Rectal smooth muscle tissue (tissue), 1 donor: ENCODE measurements around the gene SLC25A44.

Experiments
- H3K27ac ChIP-seq: one replicate; pipeline ENCODE4 v1.7.0; 2013; ENCODE audit warnings: low read depth, low read length, inconsistent platforms
- H3K27me3 ChIP-seq: one replicate; pipeline ENCODE4 v1.7.0; 2013; ENCODE audit warnings: low read length; ENCODE audit not compliant: control insufficient read depth, insufficient read depth
- H3K36me3 ChIP-seq: one replicate; pipeline ENCODE4 v1.7.0; 2013; ENCODE audit warnings: low read length; ENCODE audit not compliant: control insufficient read depth, insufficient read depth
- H3K4me1 ChIP-seq: one replicate; pipeline ENCODE4 v1.7.0; 2013; ENCODE audit warnings: low read length; ENCODE audit not compliant: control insufficient read depth, insufficient read depth
- H3K4me3 ChIP-seq: one replicate; pipeline ENCODE4 v1.7.0; 2013; ENCODE audit warnings: low read length
- H3K9ac ChIP-seq: one replicate; pipeline ENCODE4 v1.7.0; 2013; ENCODE audit warnings: low read length

SLC25A44 gene

GRCh38 chr1:156238248-156238647, 44.3 kb downstream of the SLC25A44 start:
- Histone ChIP-seq H3K9ac (no peak overlapping the region), H3K27ac (no peak overlapping the region), H3K36me3 (peaks cover 20% of the 10 kb centered on the region), H3K27me3 (no peaks in the 10 kb centered on the region), H3K4me3 (no peak overlapping the region), H3K4me1 (no peaks in the 10 kb centered on the region)

DNA sequence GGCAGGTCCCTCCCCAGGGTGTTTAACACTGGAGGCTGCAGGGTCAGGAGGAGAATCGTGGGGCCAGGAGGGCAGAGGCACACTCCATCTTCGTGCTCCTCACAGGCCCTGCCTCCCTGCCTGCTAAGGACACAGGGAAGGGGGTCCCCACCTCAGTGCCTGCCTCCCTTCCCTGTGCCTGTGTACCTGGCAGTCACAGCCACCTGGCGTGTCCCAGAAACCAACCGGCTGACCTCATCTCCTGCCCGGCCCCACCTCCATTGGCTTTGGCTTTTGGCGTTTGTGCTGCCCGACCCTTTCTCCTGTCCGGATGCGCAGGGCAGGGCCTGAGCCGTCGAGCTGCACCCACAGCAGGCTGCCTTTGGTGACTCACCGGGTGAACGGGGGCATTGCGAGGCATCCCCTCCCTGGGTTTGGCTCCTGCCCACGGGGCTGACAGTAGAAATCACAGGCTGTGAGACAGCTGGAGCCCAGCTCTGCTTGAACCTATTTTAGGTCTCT, 47.5 kb downstream of the SLC25A44 start:
- Histone ChIP-seq H3K9ac (no peak overlapping the region), H3K4me3 (no peak overlapping the region), H3K27ac (no peak overlapping the region), H3K4me1 (no peaks in the 10 kb centered on the region), H3K27me3 (peaks cover 17% of the 10 kb centered on the region), H3K36me3 (peaks cover 8% of the 10 kb centered on the region)

GRCh38 chr1:156241926-156242325, 48.0 kb downstream of the SLC25A44 start, which contains the start of gene BGLAP:
BGLAP (plus strand) TSS chr1:156242184; CDS start chr1:156242232, 48 bp downstream.
- no peak within 1 kb of the TSS for H3K9ac ChIP-seq

GRCh38 chr1:156242738-156243137, 48.8 kb downstream of the SLC25A44 start:
- Histone ChIP-seq H3K27ac (no peak overlapping the region), H3K27me3 (peaks cover 21% of the 10 kb centered on the region), H3K4me1 (peaks cover 3% of the 10 kb centered on the region), H3K9ac (no peak overlapping the region), H3K36me3 (peaks cover 5% of the 10 kb centered on the region), H3K4me3 (no peak overlapping the region)

More at GRCh38 chr1:156241926-156242325, 48.0 kb downstream of the SLC25A44 start, which contains the start of gene BGLAP:
- no peak within 1 kb of the TSS for H3K27ac ChIP-seq
- H3K4me3 ChIP-seq = no peak within 1 kb of the TSS
- peaks cover 5% of the 10 kb centered on the region for H3K36me3 ChIP-seq
- peaks cover 21% of the 10 kb centered on the region for H3K27me3 ChIP-seq
- H3K4me1 ChIP-seq = no peaks in the 10 kb centered on the region

GRCh38 chr1:156244126-156244525, 50.2 kb downstream of the SLC25A44 start:
- no peak overlapping the region for H3K9ac ChIP-seq
- no peak overlapping the region for H3K27ac ChIP-seq
- H3K27me3 ChIP-seq = peaks cover 21% of the 10 kb centered on the region
- H3K4me1 ChIP-seq = peaks cover 3% of the 10 kb centered on the region
- H3K4me3 ChIP-seq = no peak overlapping the region
- H3K36me3 ChIP-seq = peaks cover 5% of the 10 kb centered on the region

DNA sequence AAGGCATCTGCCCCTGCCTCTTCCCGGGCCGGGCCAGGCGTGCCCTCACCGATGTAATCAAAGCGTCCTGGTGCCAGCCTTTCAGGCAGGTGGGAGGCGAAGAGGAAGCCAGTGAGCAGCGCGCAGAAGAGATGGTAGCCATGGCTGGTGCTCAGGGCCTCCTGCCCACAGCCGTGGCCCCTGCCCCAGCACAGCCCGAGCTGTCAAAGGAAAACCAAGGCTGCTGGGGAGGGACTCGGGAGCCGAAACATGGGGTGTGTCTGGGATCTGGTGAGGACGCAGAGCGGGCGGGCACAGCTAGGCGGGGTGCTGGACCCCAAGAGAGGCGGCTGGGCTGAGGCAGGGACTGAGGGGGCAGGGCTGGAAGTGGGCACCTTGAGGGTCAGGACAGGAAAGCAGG, 50.8 kb downstream of the SLC25A44 start:
- Histone ChIP-seq H3K27ac (no peak overlapping the region), H3K9ac (no peak overlapping the region), H3K4me1 (peaks cover 3% of the 10 kb centered on the region), H3K36me3 (peaks cover 4% of the 10 kb centered on the region), H3K27me3 (peaks cover 21% of the 10 kb centered on the region), H3K4me3 (no peak overlapping the region)

DNA sequence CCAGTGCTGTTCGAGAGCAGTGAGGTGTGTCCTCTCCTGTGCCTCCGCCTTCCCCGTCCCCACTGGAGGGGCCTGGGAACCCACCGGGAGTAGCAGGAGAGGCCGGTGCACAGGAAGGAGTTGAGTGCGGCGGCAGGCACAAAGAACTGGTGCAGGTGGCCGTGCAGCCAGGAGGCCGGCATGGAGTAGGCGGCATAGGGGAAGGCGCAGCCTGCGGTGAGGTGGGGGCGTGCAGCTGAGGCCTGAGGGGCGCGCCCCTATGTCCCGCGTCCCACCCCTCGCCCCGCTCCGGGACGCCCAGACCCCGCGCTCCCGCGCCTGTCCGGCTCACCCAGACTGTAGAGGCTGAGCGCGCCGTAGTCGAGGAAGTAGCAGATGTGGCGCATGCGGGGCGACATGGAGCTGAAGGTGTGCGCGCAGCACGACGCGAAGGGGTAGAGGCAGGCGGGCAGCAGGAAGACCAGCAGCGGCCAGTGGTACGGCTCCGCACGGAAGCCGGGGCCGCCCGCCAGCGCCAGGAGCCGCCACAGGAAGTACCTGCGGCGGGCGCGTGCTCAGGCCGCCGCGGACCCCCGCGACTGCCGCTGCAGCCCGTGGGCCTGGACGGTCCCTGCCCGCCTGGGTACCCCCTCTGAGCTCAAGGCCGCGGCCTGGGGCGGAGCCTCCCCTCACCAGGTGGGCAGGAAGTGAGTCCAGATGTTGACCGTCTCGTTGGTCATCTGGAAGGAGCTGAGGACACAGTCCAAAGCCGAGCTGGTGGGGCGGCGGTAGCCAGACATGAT, 51.7 kb downstream of the SLC25A44 start:
- Histone ChIP-seq H3K27me3 (peaks cover 21% of the 10 kb centered on the region), H3K4me1 (peaks cover 3% of the 10 kb centered on the region), H3K36me3 (peaks cover 11% of the 10 kb centered on the region), H3K27ac (no peak overlapping the region), H3K9ac (no peak overlapping the region), H3K4me3 (peak overlapping the region; percentile 48)

DNA sequence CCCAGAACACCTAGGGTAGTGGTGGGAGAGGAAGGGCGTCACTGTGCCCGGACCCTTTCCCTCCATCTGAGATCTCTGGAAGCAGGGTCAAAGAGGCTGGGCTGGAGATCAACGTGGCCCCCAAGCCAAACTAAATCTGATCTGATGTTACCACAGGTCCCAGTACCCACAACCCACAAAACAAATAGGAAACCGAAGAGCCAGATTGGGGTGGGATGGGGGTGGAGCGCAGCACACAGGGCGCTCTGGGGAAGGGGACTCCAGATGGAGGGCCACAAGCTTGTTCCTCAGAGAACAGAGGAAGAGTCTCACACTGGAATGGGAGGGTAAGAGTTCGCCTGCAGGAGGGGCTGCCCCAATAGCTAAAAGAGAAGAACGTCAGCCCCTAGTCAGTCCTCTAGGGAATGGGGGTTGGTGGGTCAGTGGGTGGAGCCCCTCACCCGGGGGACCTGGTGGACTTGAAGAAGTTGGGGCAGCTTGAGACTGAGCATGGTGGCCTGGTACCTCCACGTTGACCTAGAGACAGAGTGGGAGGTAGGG, 52.4 kb downstream of the SLC25A44 start:
- Histone ChIP-seq H3K9ac (no peak overlapping the region), H3K27me3 (peaks cover 21% of the 10 kb centered on the region), H3K36me3 (peaks cover 17% of the 10 kb centered on the region), H3K4me1 (peaks cover 3% of the 10 kb centered on the region), H3K27ac (no peak overlapping the region), H3K4me3 (peak overlapping the region; percentile 48)

DNA sequence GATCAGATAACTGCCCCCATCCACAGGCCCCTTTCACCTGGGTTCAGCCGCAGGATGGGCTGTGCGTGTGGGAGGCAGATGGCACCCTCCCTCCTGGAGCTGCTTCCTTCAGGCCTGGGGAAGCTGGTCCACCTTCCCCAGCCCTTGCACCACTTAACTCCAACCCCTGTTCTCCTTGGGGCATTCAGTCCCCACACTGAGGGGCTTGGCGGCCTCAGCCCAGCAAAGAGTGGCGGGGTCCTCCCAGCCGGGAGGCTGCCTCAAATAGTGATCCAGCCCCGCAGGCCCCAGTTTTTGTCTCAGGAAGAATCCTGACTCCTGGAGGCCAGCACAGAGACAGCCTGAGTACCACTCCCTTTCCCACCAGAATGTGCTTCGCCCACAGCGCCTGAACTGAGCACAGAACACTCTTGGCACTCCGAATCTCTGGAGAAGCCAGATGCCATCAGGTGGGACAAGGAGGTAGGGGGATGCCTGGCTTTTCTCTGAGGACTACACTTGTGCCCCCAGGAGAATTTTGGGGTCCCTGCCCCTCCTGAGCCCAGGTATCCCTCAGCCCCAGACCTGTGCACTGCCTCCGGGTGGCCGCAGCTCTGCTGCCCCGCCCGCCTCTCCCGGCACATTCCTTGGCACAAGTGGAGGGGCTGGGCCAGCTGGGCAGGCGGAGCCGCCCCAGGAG, 53.0 kb downstream of the SLC25A44 start:
- Histone ChIP-seq H3K9ac (no peak overlapping the region), H3K27ac (no peak overlapping the region), H3K4me3 (no peak overlapping the region), H3K4me1 (peaks cover 3% of the 10 kb centered on the region), H3K27me3 (peaks cover 21% of the 10 kb centered on the region), H3K36me3 (peaks cover 22% of the 10 kb centered on the region)

DNA sequence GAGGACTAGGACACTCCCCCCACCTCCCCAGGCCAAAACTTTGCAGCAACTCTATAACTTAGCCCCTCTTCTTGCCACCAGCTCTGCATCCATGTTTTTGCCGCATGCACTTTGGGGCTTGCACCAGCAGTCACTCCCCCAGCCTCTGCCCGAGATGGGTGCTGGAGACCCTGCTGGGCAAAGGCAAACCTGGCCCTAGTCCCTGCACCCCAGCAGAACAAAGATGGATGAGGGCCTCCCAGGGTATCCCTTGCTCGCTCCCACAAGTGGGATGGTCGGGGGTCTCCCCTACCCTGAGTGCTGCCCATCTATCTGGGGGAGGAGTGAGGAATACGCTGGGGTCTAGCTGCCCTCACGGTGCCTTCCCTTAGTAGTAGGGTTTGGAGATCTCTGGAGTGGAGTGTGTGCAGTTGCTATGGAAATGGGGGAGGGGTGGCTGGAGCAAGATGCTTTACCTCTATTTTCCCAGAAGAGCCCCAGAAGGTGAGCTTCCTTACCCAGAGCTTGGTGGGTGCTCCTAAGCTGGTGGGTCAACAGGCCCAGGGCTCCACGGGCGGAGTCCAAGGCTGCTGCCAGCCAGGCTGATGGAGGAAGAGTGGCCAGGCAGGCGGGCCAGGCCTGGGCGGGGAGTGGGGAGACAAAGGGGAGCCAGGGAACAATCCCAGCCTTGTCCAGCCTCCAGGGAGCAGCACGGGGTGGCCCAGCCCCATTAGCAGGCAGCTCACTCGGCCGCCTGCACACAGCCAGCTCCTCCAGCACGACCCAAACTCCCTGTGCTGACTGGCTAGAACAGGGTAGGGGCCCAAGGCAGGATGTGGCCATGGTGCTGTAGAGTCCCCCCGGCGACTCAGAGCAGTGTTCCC, 53.8 kb downstream of the SLC25A44 start, which contains the start of gene PAQR6:
Gene PAQR6, minus strand, starts transcription at position 597 of the 863 bp plus-strand sequence. CDS start 1,325 bp downstream, outside the sequence.
- Histone ChIP-seq H3K4me1 (peaks cover 3% of the 10 kb centered on the region), H3K27ac (no peak within 1 kb of the TSS), H3K36me3 (peaks cover 29% of the 10 kb centered on the region), H3K27me3 (peaks cover 21% of the 10 kb centered on the region), H3K9ac (no peak within 1 kb of the TSS), H3K4me3 (no peak within 1 kb of the TSS)

DNA sequence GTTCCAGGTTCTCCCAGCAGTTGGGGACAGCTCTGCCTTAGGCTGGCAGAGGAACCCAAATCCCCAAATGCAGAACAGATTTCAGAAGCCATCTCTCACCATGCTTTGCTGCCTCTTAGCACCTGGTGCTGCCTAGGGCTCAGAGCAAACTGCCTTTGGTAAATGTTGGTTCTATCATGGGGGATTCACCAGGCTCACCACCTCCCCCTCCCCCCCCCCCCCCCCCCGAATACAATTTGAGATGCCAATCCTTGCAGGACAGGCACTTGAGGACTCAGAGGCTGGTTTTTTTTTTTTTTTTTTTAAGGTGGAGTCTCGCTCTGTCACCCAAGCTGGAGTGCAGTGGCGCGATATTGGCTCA, 54.4 kb downstream of the SLC25A44 start:
- Histone ChIP-seq H3K9ac (no peak overlapping the region), H3K4me1 (peaks cover 3% of the 10 kb centered on the region), H3K27ac (no peak overlapping the region), H3K4me3 (no peak overlapping the region), H3K36me3 (peaks cover 35% of the 10 kb centered on the region), H3K27me3 (peaks cover 21% of the 10 kb centered on the region)
